Fibroblast of the aortic adventitia (primary cell): ENCODE data around the gene SH3PXD2A. TPM values are rescaled to one million over a fixed set of nuclear protein-coding genes. Genes with fewer than 3 reads are reported as not detected.
"Not testable (repeated sequence)": the region's sequence is repeated elsewhere in the genome, so short reads cannot be mapped to it uniquely, and the experiment has no call there.

Source experiments
- DNase-seq: peaks from one replicate; pipeline ENCODE4 v3.0.0-alpha.2; 2010; ENCODE audit warnings: low read depth
- H3K4me3 ChIP-seq: 2 replicates; pipeline ENCODE4 v1.5.1; 2011; ENCODE audit warnings: low read depth, mild to moderate bottlenecking, control low read depth, low read length, moderate library complexity
- CTCF ChIP-seq: IDR thresholded peaks from 2 replicates; pipeline ENCODE4 v1.5.1; 2011; ENCODE audit warnings: mild to moderate bottlenecking, low read length, control low read depth, inconsistent platforms; ENCODE audit not compliant: insufficient read depth
- total RNA-seq: library from RNA; depleted of rRNA; stranded (reverse); fragments of >200 nt; gene quantifications from 2 replicates; pipeline ENCODE4 v1.2.3, GENCODE V29; 2012; ENCODE audit warnings: low replicate concordance

Gene SH3PXD2A
- total RNA-seq, 1 donor: 20.4 TPM

DNA sequence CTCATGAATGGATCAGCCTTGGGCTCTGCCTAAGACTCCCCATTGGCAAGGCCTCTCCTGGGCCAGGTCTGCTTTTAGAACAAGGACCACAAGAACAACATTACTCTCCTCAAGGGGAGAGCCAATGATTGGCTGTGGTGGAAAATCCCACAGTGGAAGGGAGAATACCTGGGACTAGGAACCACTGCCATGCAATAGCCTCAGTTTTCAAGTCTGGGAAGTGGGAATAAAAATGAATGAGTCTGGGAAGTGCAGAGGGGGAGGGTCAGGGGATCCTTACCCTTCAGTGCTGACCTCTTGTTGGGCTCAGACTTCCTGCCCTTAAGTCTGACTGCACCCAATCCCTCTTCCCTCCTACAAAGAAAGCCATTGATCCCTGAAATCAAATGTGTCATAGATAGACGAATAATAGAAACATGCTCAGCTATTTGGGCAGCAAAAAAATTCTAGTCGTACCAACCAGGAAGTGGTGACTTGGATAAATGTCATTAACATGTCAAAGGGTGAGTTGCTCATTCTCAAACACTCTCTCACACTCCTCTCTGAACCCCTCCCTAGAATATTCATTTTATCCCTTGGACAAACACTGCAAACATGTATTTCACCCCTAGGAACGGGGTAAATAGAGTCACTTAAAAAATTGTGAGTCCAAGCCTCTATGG is 123.6 kb downstream of the SH3PXD2A start:
- DNase-seq: no peak
- no peak for TF ChIP-seq CTCF
- no peak overlapping the region for H3K4me3 ChIP-seq

DNA sequence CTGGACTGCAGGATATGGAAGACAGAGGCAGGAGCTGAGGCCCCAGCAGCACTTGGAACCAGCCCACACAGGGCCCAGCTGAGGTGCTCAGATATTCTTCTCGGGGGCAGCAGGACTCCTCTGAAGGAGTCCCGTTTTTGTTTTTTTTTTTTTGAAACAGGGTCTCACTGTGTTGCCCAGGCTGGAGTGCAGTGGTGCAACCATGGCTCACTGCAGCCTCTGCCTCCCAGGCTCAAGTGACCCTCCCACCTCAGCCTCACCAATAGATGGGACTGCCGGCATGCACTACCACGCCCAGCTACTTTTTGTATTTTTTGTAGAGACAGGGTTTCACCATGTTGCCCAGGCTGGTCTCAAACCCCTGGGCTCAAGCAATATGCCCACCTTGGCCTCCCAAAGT is 124.3 kb downstream of the SH3PXD2A start:
- not testable (repeated sequence) for DNase-seq, H3K4me3 ChIP-seq

DNA sequence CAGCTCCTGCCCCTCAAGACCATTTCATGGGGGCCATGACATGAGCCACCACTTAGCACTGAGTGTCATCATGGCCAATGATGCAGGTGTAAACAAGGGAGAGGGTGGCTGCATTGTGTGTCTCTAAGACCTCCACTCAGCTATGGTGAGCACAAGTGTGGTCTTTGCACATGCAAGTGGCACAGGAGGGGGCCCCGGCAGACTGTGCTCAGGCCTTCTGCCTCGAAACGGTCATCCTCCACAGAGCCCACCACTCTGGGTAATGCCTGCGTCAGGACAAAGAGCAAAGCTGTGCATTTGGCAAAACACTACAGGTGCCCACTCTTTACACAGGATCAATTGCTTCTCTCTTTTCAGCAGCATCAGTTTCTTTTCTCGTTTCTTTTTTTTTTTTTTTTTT is 125.5 kb downstream of the SH3PXD2A start:
- TF ChIP-seq CTCF: no peak
- no peak overlapping the region for H3K4me3 ChIP-seq
- no peak for DNase-seq

DNA sequence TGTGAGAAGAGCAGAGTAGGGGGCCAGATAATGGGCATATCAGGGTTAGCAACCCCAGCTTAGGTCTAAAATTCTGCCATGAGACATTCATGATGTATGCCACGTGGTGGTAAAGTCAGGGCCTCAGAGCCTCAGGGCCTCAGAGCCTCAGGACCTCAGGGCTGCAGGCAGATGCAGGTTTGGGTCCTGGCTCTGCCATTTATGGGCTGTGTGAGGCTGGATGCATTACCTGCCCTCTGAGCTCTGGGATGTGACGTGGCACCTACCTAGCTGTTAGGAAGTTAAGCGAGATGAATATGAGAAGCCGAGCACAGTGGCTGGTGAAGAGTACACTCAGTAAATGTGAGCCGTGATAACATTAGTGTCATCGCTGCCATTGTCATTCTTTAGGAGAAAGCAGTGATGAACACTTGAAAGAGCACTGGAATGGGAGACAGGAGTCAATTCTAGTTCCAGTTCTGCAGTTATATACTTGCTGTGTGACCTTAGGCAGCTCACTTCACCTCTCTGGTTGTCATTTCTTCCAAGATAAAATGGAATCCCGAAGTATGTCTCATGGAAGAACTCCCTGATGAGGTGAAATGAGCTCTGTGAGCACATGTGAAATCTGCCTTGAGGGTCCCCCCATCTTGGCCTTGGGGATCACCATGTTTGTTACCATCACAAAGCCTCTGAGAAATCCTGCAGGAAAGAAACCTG is 127.2 kb downstream of the SH3PXD2A start:
- no peak for TF ChIP-seq CTCF
- no peak overlapping the region for H3K4me3 ChIP-seq
- no peak for DNase-seq

GRCh38 chr10:103727546-103727963 is 127.8 kb downstream of the SH3PXD2A start:
- TF ChIP-seq CTCF: no peak

DNA sequence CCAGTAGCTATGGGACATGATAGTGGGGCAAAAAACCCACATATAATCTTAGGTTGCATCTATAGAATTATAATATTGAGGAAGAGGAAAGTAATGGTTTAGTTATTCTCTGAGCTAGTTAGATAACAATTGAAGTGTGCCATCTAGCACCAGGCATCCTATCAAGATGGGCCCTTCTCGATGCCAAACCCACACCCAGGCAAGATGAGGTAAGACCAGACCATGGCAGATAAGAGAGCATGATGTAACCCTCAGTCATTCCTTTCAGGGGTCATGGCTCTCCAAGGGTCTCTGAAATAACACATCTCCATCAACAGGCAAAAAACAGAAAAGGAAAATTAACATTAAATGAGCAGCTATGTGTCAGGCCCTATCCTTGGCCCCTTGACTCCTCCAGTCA is 128.7 kb downstream of the SH3PXD2A start:
- no peak for TF ChIP-seq CTCF
- DNase-seq: peak; percentile 44
- no peak overlapping the region for H3K4me3 ChIP-seq

More at GRCh38 chr10:103727546-103727963, 127.8 kb downstream of the SH3PXD2A start:
- peak; percentile 35 for DNase-seq
- H3K4me3 ChIP-seq: no peak overlapping the region

- no peak for DNase-seq
- no peak for TF ChIP-seq CTCF
- H3K4me3 ChIP-seq: no peak overlapping the region
These were observed 130.1 kb downstream of the SH3PXD2A start for GRCh38 chr10:103725242-103725641.
